Eye (tissue), 1 donor: ENCODE data around the gene CEACAM1.
"Not testable (repeated sequence)": the region's sequence is repeated elsewhere in the genome, so short reads cannot be mapped to it uniquely, and the experiment has no call there.

Experiments used
- DNase-seq: peaks from one replicate; pipeline ENCODE4 v3.0.0-alpha.2; 2015

Gene CEACAM1

GRCh38 chr19:42528354-42529247, at the start of gene CEACAM1:
CEACAM1 (minus strand) TSS chr19:42528481; CDS start chr19:42528374, 107 bp downstream.
- DNase-seq: peak; percentile 8

DNA sequence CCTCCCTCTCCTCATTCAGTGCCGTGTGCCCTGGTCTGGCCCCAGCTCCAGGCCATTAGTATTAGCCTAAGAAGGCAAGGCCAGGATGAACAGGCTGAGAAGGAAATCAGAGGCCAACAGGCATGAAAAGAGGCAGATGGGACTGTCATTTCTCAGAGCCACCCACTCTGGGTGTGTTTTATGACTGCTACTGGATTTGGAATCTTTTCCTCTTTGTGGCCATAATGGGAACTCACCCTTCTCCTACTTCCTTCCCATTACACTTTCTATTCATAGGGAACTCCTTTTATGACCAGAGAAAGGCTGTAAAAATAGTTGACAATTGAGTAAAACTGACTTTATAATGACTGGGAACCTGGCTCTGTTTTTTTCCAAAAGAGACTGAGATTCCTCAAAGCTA, 48.7 kb upstream of the CEACAM1 start:
- DNase-seq: no peak

DNA sequence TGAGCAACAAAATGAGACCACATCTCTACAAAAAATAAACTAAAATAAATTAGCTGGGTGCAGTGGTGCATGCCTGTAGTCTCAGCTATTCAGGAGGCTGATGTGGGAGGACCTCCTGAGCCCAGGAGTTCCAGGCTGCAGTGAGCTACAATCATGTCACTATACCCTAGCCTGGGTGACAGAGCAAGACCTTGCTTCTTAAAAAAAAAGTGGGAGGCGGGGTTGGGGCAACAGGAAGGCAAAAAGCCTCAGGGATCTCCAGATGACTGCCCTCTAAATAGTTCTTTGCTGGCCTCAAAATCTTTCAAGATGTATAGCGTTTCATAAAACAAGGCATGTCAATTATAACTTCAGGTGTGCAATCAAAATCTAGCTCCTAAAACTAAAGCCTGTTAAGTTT, 48.0 kb upstream of the CEACAM1 start:
- no peak for DNase-seq

- no peak for DNase-seq
Observed at GRCh38 chr19:42573642-42574041, 45.4 kb upstream of the CEACAM1 start.

DNA sequence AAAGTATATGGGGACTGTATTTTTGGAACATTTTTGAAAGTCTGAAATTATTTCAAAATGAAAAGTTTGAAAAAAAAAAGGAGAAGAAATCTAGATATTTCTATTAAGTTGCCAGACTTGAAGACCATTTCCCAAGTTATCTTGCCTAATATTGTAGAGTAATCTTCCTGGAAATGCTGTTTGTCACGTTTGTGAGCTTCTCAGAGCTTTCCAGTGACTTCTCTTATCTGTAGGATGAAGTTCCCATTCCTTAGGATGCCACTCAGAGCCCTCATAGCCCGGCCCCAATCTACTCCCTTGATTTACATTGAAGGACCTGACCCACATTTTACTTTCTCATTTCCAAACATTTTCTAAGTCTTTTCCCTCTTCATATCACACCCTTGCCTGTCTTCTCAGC, 42.8 kb upstream of the CEACAM1 start:
- no peak for DNase-seq

- no peak for DNase-seq
Observed at GRCh38 chr19:42569193-42569592, 40.9 kb upstream of the CEACAM1 start.

- DNase-seq: no peak
Observed at GRCh38 chr19:42568006-42568405, 39.7 kb upstream of the CEACAM1 start.

- no peak for DNase-seq
Observed at GRCh38 chr19:42567567-42567966, 39.3 kb upstream of the CEACAM1 start.

DNA sequence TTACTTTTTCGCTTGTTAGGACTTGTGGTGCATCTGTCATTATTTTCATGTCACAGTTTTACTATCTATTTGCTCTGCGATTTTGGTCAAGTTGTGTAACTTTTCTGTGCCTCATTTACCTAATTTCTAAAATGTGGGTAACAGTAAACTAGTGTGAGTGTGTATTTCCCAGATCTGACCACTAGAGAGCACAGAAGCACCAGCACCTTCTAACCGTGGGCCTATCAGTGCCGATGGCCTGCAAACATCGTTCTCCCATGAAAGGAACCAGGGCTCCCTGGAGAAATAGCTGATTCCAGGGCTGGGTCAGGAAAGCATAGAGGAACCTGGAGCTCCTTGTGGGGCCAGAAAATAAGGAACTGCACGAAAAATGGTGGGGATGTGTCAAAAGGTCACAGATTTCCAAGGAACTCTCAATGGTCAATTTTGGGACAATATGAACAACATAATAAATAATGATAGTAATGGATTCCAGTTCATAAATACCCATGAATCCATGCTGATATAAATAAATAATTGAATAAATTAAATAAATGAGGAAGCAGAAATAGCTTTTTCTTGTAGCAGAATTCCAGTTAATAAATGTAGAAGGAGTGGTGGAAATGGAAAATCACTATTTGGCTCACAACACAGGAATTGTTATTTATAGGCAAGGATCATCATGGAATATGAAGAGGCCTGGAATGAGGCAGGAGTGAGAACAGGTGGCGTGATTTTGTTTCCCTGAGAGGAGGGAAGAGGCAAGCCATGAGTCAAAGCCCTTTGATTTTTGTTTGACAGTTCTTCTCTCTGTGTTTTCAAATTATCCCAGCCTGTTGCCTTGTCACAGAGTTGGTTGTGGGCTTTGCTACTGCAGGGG, 35.3 kb upstream of the CEACAM1 start:
- DNase-seq: peak; percentile 70

GRCh38 chr19:42561512-42561911, 33.2 kb upstream of the CEACAM1 start:
- DNase-seq: no peak

DNA sequence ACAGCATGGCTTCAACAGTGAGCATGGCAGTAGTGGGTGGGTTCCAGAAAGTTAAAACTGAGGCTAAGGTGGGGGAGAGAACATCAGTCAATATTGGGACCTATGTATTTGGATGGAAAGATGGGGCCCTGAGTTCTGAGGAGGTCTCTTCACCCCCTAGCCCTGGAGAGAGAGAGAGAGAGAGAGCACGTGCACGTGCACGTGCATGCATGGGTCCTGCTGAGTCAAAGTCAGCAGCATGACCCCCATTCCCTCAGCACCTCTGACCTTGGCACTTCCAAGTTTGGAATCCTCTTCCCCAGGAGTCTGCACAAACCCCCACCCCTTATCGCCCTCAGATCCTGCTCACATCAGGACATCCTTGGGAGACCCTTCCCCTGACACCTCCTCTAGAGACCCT, 32.5 kb upstream of the CEACAM1 start:
- no peak for DNase-seq

GRCh38 chr19:42558450-42559150, 30.3 kb upstream of the CEACAM1 start:
- DNase-seq: no peak

DNA sequence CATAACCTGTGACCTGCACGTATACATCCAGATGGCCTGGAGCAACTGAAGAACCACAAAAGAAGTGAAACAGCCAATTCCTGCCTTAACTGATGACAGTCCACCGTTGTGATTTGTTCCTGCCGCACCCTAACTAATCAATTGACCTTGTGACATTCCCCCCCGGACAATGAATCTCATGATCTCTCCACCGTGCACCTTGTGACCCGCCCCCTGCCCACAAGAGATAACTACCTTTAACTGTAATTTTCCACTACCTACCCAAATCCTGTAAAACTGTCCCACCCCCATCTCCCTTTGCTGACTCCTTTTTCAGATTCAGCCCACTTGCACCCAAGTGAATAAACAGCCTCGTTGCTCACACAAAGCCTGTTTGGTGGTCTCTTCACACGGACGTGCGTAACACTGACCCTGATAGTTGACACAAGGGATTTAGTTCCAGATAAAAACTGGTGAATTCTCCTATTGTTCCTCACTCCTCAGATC, 29.1 kb upstream of the CEACAM1 start:
- DNase-seq: not testable (repeated sequence)

DNA sequence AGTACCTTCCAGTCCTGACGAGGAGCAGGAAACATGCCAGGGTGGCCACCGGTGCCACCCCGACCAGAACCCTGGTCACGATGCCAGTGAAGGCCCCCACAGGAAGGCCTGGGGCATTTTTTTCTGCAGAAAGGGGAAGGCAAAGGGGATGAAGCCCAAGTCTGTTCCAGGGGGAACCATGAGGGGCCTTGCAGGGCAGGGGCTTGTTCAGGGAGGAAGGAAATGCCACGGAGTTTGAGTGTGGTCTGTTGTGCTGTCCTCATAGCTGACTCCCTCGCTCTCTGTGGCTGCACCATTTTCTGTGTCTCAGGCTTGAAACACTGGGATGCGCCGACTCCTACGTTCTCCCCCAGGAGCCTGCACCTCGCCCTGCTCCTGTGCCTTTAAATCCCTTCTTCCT, 27.5 kb upstream of the CEACAM1 start:
- DNase-seq: no peak

GRCh38 chr19:42555317-42555716, 27.0 kb upstream of the CEACAM1 start:
- DNase-seq: peak; percentile 54

GRCh38 chr19:42554046-42554575, 25.8 kb upstream of the CEACAM1 start:
- DNase-seq: no peak

GRCh38 chr19:42553292-42554045, 25.2 kb upstream of the CEACAM1 start:
- no peak for DNase-seq

GRCh38 chr19:42552086-42553065, 24.1 kb upstream of the CEACAM1 start:
- no peak for DNase-seq

GRCh38 chr19:42550521-42550920, 22.2 kb upstream of the CEACAM1 start:
- not testable (repeated sequence) for DNase-seq

GRCh38 chr19:42549067-42549466, 20.8 kb upstream of the CEACAM1 start:
- DNase-seq: not testable (repeated sequence)

- DNase-seq: no peak
Observed at GRCh38 chr19:42548552-42548951, 20.3 kb upstream of the CEACAM1 start.
